ENCODE data around the gene MBLAC1. TPM values are rescaled to one million over a fixed set of nuclear protein-coding genes. Genes with fewer than 3 reads are reported as not detected.

The MBLAC1 gene
- total RNA-seq, 1 experiment from 2014 or later = 3.2 TPM

GRCh38 chr7:100088095-100088620, 38.6 kb upstream of the MBLAC1 start:
- no peaks in the 10 kb centered on the region for H3K27me3 Mint-ChIP-seq (ENCODE audit: insufficient read depth, unreplicated experiment)
- CTCF ChIA-PET = interaction anchor here (0.6 kb wide), 1 partner anchor 109 kb away, joined by 4 read pairs; no protein-coding TSS in a partner anchor

DNA sequence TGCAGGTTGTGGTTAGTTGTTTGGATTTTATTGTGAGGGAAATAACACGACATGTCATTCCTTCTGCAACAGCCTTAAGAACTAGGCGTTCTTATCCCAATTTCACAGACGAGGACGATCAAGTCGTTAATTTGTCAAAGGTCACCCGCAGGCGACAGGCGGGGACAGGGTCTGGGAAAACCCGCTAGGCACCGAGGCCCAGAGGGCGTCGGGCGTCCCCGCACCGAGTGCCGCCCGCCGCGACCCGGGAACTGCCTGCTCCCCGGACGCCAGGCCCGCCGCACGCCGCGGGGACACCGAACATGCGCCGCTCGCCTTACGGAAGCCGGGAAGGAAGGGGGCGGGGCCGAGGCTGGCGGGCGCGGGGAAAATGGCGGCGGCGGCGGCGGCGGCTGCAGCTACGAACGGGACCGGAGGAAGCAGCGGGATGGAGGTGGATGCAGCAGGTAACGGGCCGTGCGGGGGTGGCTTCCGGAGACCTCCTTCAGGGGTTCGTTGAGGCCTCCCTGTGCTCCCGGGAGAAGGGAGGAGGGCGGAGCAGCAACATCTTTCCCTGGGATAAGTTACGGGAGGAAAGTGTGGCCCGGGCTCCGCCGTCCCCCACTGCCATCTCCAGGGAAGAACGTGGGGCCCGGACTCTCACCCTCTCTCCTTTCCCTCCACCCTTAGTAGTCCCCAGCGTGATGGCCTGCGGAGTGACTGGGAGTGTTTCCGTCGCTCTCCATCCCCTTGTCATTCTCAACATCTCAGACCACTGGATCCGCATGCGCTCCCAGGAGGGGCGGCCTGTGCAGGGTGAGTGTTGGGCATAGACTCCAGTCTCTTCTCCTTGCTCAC, 37.9 kb upstream of the MBLAC1 start, which contains the start of gene COPS6:
Gene COPS6 (plus strand): TSS at position 349 of the 837 bp plus-strand sequence. CDS start 22 bp downstream, at position 371.
- H3K4me1 ChIP-seq = 0 out of 2 replicates have a peak, but pooled peaks cover 7% of the 10 kb centered on the region
- no TSS peak for BruUV-seq (replicated peaks)
- no peaks in the 10 kb centered on the region for H3K27me3 ChIP-seq (replicated peaks; ENCODE audit: control insufficient read depth, insufficient read depth, low read length)
- no peaks in the 10 kb centered on the region for H3K9me3 Mint-ChIP-seq (ENCODE audit: unreplicated experiment)
- TF ChIP-seq, protein P1, sequence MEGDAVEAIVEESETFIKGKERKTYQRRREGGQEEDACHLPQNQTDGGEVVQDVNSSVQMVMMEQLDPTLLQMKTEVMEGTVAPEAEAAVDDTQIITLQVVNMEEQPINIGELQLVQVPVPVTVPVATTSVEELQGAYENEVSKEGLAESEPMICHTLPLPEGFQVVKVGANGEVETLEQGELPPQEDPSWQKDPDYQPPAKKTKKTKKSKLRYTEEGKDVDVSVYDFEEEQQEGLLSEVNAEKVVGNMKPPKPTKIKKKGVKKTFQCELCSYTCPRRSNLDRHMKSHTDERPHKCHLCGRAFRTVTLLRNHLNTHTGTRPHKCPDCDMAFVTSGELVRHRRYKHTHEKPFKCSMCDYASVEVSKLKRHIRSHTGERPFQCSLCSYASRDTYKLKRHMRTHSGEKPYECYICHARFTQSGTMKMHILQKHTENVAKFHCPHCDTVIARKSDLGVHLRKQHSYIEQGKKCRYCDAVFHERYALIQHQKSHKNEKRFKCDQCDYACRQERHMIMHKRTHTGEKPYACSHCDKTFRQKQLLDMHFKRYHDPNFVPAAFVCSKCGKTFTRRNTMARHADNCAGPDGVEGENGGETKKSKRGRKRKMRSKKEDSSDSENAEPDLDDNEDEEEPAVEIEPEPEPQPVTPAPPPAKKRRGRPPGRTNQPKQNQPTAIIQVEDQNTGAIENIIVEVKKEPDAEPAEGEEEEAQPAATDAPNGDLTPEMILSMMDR (IDR thresholded peaks at IDR 0.05; ENCODE audit: insufficient read depth in 1 of 2, low read depth in 1 of 2, low read length in 1 of 2, severe bottlenecking in 1 of 2, unreplicated experiment in 1 of 2) = no peak
- DNase-seq = peak; percentile 84 to 93
- ChIA-PET CTCF (interaction anchor here (0.6 kb wide), 2 partner anchors 95 to 109 kb away, joined by 4 read pairs; no protein-coding TSS in a partner anchor), POLR2A (no interaction called here)
- H3K9me3 ChIP-seq = no peaks in the 10 kb centered on the region
- H3K27me3 Mint-ChIP-seq (ENCODE audit: insufficient read depth, unreplicated experiment) = no peaks in the 10 kb centered on the region
- intact Hi-C loops (cut with micrococcal nuclease; ENCODE audit: unreplicated experiment) = loop anchor here (1.0 kb wide), 1 partner anchor 11 kb away; no protein-coding TSS in a partner anchor
- peak within 1 kb of the TSS; percentile 88 for H3K4me3 Mint-ChIP-seq (ENCODE audit: unreplicated experiment)
- peaks cover 8% of the 10 kb centered on the region for H3K4me1 Mint-ChIP-seq (ENCODE audit: low read depth, unreplicated experiment)
- H3K27ac Mint-ChIP-seq (ENCODE audit: unreplicated experiment) = peak within 1 kb of the TSS; percentile 71
- H3K4me3 ChIP-seq (ENCODE audit: low read depth, low read length) = peak within 1 kb of the TSS; percentile 76
- H3K36me3 Mint-ChIP-seq (ENCODE audit: insufficient read depth, unreplicated experiment) = peaks cover 52% of the 10 kb centered on the region
- peaks cover 2% of the 10 kb centered on the region; the same call in 1 of the 2 replicates for H3K36me3 ChIP-seq (ENCODE audit: control insufficient read depth, insufficient read depth, low read length)

More at GRCh38 chr7:100088095-100088620, 38.6 kb upstream of the MBLAC1 start:
- intact Hi-C loops (cut with micrococcal nuclease; ENCODE audit: unreplicated experiment) = loop anchor here (1.0 kb wide), 1 partner anchor 12 kb away; no protein-coding TSS in a partner anchor
- H3K27me3 ChIP-seq (replicated peaks; ENCODE audit: control insufficient read depth, insufficient read depth, low read length) = no peaks in the 10 kb centered on the region
- H3K36me3 ChIP-seq (ENCODE audit: control insufficient read depth, insufficient read depth, low read length) = peaks cover 2% of the 10 kb centered on the region; the same call in 1 of the 2 replicates
- H3K4me1 ChIP-seq = 0 out of 2 replicates have a peak, but pooled peaks cover 7% of the 10 kb centered on the region
- POLR2A ChIA-PET = interaction anchor here (0.6 kb wide), 1 partner anchor 73 kb away, joined by 3 read pairs; no protein-coding TSS in a partner anchor
- BruUV-seq (replicated peaks) = TSS peak; percentile 18
- H3K9me3 Mint-ChIP-seq (ENCODE audit: unreplicated experiment) = no peaks in the 10 kb centered on the region
- TF ChIP-seq, protein P1 (IDR thresholded peaks at IDR 0.05; ENCODE audit: insufficient read depth in 1 of 2, low read depth in 1 of 2, low read length in 1 of 2, severe bottlenecking in 1 of 2, unreplicated experiment in 1 of 2) = no peak
- H3K27ac Mint-ChIP-seq (ENCODE audit: unreplicated experiment) = peak overlapping the region; percentile 71
- peak overlapping the region; percentile 88 for H3K4me3 Mint-ChIP-seq (ENCODE audit: unreplicated experiment)
- H3K9me3 ChIP-seq = no peaks in the 10 kb centered on the region
- DNase-seq = no peak
- peaks cover 45% of the 10 kb centered on the region for H3K36me3 Mint-ChIP-seq (ENCODE audit: insufficient read depth, unreplicated experiment)
- peaks cover 9% of the 10 kb centered on the region for H3K4me1 Mint-ChIP-seq (ENCODE audit: low read depth, unreplicated experiment)
- H3K4me3 ChIP-seq (ENCODE audit: low read depth, low read length) = peak overlapping the region; percentile 76
